ENCODE data around the gene TXNRD1. TPM values are rescaled to one million over a fixed set of nuclear protein-coding genes. Genes with fewer than 3 reads are reported as not detected.

Gene TXNRD1
- total RNA-seq, 2 donors from 2014 or later: 69.2 to 119 TPM

DNA sequence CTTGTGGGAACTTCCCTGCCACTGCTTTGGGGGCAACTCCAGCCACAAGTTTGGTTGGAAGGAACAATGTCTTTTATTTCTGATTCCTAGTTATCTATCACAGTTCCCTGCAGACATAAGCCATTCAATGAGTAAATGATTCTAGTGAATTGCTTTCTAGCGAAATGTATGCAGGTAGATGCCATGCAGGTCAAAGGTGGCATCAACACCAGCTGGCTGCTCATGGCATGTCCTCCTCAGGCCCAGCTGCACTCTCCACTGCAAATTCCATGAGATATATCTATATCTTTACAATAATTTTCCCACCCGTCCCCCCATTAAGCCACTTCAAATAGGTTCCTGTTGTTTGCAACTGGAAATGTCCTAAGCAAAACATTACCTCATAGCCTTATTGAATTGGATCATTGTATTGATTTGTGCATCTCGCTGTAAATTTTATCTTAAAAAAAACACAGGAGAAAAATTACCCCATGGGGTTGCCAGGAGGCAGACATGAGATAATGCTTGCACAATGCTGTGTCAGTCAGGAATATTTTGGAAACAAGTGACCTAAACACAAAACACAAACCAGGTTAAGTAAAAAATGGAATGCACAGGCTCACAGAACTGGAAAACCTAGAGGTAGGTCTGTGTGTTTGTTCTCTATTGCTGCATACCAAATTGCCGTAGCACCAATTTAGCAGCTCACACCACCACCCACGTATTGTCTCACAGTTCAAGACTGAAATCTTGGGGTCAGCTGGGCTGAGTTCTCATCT, 32.8 kb upstream of the TXNRD1 start:
- no peaks in the 10 kb centered on the region for H3K9me3 Mint-ChIP-seq
- ATAC-seq (replicated peaks): no peak
- no peak overlapping the region for H3K4me3 Mint-ChIP-seq
- H3K27ac Mint-ChIP-seq: no peak overlapping the region
- no peaks in the 10 kb centered on the region for H3K36me3 Mint-ChIP-seq (ENCODE audit: low read depth)
- peaks cover 3% of the 10 kb centered on the region for H3K4me1 Mint-ChIP-seq
- no peaks in the 10 kb centered on the region for H3K27me3 Mint-ChIP-seq

DNA sequence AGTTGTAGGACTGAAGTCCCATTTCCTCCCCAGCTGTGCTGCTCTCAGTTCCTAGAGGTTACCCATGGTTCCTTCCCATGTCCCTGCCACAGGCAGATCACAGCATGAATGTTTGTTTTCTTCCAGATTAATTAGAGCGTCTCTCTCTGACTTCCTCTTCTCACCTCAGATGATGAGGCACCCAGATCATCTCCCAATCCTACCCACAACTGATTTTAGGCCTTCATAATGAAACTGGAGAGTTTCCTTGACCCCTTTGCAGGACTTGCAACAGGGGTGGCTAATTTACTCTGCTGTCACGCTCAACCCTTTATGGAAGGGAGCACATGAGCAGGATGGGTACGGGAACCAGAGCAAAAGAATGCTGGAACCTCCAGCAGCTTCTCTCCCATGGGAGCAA, 32.1 kb upstream of the TXNRD1 start:
- no peaks in the 10 kb centered on the region for H3K27me3 Mint-ChIP-seq
- no peaks in the 10 kb centered on the region for H3K4me1 Mint-ChIP-seq
- H3K4me3 Mint-ChIP-seq: no peak overlapping the region
- H3K27ac Mint-ChIP-seq: no peak overlapping the region
- H3K9me3 Mint-ChIP-seq: no peaks in the 10 kb centered on the region
- no peak for ATAC-seq (replicated peaks)
- no peaks in the 10 kb centered on the region for H3K36me3 Mint-ChIP-seq (ENCODE audit: low read depth)

DNA sequence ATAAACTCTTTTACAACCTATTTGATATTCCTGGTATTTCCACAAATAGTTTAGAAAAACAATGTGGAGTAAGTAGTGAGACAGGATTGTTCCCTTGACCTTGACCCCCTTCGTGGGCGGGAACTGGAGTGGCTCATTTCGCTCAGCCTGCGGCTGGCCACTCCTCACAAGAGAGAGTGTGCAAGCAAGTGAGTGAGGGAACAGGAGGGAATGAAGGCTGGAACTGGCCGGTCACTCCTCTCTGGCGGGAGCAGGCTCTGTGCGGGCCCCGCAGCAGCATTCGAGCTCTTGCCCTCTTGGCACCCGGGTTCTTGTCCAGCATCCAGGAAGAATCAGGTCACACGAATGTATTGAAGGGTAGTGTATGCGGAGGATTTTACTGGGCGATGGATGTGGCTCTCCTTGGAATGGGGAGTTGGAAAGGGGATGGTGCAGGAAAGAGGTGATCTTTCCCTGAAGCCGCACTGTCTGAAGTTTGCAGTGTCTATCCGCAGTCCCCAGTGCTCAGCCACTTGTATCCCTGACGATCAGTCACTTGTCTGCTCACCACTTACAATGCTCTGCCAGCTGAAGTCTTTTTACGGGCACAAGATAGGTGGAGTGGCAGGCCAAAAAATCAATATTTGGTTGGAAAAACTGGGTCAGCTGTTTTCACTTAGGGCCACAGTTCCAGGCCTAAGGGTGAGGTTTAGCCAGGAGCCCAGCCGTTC, 28.0 kb upstream of the TXNRD1 start:
- Mint-ChIP-seq H3K4me3 (no peak overlapping the region), H3K27ac (no peak overlapping the region), H3K4me1 (no peaks in the 10 kb centered on the region), H3K9me3 (no peaks in the 10 kb centered on the region), H3K36me3 (ENCODE audit: low read depth) (no peaks in the 10 kb centered on the region), H3K27me3 (no peaks in the 10 kb centered on the region)
- no peak for ATAC-seq (replicated peaks)

DNA sequence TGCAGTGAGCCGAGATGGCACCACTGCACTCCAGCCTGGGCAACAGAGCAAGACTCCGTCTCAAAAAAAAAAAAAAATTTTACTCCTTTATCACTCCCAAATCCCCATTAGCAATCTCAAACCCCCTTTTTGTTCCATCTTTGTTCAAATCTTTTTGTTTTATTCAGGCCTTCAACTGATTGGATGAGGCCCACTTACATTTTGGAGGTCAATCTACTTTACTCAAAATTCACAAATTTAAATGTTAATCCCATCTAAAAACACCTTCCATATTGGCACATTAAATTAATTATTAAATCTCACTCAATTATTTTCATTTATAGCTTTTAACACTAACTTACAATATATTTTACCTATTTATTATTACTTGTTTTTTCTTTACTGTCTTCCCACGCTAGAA, 27.0 kb upstream of the TXNRD1 start:
- Mint-ChIP-seq H3K36me3 (ENCODE audit: low read depth) (no peaks in the 10 kb centered on the region), H3K27me3 (no peaks in the 10 kb centered on the region), H3K4me1 (no peaks in the 10 kb centered on the region), H3K27ac (no peak overlapping the region), H3K9me3 (no peaks in the 10 kb centered on the region), H3K4me3 (no peak overlapping the region)
- no peak for ATAC-seq (replicated peaks)

DNA sequence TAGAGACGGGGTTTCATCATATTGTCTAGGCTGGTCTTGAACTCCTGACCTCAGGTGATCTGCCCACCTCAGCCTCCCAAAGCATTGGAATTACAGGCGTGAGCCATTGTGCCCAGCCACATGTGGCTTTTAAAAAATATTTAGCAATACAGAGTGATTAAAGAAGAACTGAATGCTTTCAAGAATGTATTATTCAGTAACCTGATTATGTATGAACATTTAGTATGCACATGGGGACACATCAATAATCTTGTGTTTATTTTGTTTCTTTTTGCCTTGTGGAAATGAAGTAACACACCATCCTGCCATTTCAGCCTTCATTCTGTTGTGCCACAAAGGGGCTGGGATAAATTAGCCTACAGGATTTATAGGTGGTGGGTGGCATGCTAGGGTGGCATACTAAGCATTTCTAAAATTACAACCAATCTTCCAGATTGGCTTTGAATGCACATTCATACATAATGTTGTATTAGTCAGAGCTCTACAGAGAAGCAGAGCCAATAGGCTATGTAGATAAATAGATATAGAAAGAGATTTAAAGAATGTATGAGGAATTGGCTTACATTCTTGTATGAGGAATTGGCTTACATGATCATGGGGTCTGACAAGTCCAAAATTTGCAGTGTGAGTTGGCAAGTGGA, 25.5 kb upstream of the TXNRD1 start:
- Mint-ChIP-seq H3K36me3 (ENCODE audit: low read depth) (no peaks in the 10 kb centered on the region), H3K4me1 (no peaks in the 10 kb centered on the region), H3K4me3 (no peak overlapping the region), H3K9me3 (no peaks in the 10 kb centered on the region), H3K27me3 (no peaks in the 10 kb centered on the region), H3K27ac (no peak overlapping the region)
- no peak for ATAC-seq (replicated peaks)

DNA sequence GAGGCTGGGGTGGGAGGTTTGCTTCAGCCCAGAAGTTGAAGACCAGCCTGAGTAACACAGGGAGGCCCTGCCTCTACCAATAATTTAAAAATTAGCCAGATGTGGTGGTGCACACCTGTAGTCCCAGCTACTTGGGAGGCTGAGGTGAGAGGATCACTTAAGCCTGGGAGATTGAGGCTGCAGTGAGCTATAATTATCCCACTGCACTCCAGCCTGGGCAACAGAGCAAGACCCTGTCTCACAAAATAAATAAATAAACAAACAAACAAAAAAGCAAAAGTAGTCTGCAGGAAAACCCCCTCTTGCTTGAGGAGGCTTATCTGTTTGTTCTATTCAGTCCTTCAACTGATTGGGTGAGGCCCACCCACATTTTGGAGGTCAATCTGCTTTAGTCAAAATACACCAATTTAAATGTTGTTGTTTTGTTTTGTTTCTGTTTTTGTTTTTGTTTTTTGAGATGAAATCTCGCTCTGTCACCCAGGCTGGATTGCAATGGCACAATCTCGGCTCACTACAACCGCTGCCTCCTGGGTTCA, 24.9 kb upstream of the TXNRD1 start:
- no peaks in the 10 kb centered on the region for H3K9me3 Mint-ChIP-seq
- no peaks in the 10 kb centered on the region for H3K4me1 Mint-ChIP-seq
- H3K36me3 Mint-ChIP-seq (ENCODE audit: low read depth): no peaks in the 10 kb centered on the region
- no peaks in the 10 kb centered on the region for H3K27me3 Mint-ChIP-seq
- no peak overlapping the region for H3K27ac Mint-ChIP-seq
- no peak for ATAC-seq (replicated peaks)
- no peak overlapping the region for H3K4me3 Mint-ChIP-seq

DNA sequence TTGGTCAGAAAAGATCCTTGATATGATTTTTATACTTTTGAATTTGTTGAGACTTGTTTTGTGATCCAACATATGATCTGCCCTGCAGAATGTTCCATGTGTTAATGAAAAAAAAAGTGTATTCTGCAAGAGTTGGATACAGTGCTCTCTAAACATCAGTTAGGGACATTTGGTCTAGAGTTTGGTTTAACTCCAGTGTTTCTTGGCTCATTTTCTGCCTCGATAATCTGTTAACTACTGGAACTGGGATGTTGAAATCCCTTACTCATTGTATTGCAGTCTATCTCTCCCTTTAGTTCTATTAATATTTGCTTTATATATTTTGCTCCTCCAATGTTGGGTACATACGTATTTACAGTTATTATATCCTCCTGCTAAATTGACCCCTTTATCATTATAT, 18.3 kb upstream of the TXNRD1 start:
- H3K4me1 Mint-ChIP-seq: peaks cover 5% of the 10 kb centered on the region
- no peak for ATAC-seq (replicated peaks)
- peaks cover 12% of the 10 kb centered on the region for H3K27me3 Mint-ChIP-seq
- no peaks in the 10 kb centered on the region for H3K9me3 Mint-ChIP-seq
- no peak overlapping the region for H3K27ac Mint-ChIP-seq
- no peaks in the 10 kb centered on the region for H3K36me3 Mint-ChIP-seq (ENCODE audit: low read depth)
- no peak overlapping the region for H3K4me3 Mint-ChIP-seq

DNA sequence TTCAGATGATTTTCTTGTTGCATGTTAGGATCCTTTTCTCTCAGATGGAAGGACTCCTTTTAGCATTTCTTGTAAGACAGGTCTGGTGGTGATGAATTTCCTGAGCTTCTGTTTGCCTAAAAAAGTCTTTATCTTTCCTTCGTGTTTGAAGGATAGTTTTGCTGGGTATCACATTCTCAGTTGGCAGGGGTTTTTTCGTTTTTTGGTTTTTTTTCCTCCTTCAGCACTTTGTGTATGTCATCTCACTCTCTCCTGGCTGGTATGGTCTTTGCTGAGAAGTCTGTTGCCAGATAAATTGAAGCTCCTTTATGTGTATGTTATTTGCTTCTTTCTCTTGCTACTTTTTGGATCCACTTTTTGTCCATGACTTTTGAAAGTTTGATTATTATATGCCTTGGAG, 15.6 kb upstream of the TXNRD1 start:
- Mint-ChIP-seq H3K4me1 (peaks cover 5% of the 10 kb centered on the region), H3K27ac (no peak overlapping the region), H3K36me3 (ENCODE audit: low read depth) (no peaks in the 10 kb centered on the region), H3K9me3 (no peaks in the 10 kb centered on the region), H3K27me3 (peaks cover 12% of the 10 kb centered on the region), H3K4me3 (no peak overlapping the region)
- ATAC-seq (replicated peaks): no peak

DNA sequence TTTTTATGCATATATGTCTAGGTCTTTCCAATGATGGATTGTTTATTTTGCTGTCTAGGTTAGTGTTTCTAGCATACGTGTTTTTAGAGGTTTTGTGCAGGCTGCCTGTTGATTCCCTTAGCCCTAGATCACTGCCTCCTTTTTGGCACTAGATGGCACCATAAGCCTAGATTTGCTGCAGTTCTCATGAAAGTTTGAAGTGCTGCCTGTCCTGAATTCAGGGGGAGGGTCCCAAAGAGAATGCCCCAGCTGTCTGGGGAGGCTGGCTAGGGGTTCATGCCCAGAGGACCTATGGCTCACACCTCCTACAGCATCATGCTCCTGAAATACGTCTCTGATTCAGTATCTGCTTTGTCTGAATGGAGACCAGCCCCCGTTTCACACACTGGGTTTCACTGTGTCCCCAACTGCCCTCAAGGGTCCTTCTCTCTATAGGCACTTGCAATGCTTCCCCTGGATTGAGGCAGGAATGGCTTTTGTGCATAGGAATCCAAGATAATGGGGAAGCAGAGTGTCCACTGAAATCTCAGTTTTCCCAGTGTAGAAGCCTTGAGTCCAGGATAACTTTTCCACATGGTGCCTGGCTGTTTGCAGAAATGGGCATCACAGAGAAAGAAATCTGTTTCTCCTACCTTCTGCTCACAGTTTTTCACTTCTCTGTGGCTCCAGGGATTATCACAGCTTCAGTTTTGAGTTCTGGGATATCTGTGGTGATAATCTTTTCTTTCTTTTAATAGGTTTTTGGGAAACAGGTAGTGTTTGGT, 14.2 kb upstream of the TXNRD1 start:
- Mint-ChIP-seq H3K9me3 (no peaks in the 10 kb centered on the region), H3K27me3 (peaks cover 12% of the 10 kb centered on the region), H3K4me1 (peaks cover 5% of the 10 kb centered on the region), H3K27ac (no peak overlapping the region), H3K4me3 (no peak overlapping the region), H3K36me3 (ENCODE audit: low read depth) (no peaks in the 10 kb centered on the region)
- ATAC-seq (replicated peaks): peak; percentile 71

DNA sequence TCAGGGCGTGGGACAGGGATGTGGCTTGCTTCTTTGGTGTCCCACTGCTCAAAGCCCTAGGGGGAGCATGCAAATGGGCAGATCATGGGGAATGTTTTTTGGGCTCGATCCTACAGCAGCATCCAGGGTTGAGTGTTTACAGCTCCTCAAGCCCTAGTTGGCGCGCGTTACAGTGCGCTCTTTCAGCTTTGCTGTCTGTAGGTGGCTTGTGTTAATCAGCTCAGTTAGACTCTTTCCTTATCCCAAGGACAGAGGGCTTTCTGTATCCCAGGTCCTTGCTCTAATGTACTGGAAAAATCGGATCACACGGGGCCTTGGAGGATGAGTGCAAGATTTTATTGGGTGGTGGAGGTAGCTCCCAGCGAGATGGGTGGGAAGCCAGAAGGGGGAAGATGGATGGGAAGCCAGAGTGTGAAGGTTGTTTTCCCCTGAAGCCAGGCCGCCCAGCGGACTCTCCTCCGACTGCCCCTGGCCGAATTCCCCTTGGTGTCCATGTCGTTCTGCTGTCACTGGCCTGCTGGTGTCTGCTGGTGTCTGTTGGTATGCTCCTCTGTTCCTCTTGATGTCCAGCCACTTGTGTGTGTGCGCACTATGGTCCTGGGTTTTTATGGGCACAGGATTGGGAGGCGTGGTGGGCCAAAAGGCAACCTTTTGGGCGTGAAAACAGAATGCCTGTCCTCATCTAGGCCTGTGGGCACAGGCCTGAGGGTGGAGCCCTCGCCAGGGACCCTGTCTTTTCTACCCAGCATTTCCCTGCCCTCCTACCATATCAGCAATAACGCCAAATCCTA, 10.7 kb upstream of the TXNRD1 start:
- Mint-ChIP-seq H3K27me3 (peaks cover 14% of the 10 kb centered on the region), H3K4me1 (peaks cover 5% of the 10 kb centered on the region), H3K9me3 (no peaks in the 10 kb centered on the region), H3K36me3 (ENCODE audit: low read depth) (no peaks in the 10 kb centered on the region), H3K27ac (no peak overlapping the region), H3K4me3 (no peak overlapping the region)
- no peak for ATAC-seq (replicated peaks)

DNA sequence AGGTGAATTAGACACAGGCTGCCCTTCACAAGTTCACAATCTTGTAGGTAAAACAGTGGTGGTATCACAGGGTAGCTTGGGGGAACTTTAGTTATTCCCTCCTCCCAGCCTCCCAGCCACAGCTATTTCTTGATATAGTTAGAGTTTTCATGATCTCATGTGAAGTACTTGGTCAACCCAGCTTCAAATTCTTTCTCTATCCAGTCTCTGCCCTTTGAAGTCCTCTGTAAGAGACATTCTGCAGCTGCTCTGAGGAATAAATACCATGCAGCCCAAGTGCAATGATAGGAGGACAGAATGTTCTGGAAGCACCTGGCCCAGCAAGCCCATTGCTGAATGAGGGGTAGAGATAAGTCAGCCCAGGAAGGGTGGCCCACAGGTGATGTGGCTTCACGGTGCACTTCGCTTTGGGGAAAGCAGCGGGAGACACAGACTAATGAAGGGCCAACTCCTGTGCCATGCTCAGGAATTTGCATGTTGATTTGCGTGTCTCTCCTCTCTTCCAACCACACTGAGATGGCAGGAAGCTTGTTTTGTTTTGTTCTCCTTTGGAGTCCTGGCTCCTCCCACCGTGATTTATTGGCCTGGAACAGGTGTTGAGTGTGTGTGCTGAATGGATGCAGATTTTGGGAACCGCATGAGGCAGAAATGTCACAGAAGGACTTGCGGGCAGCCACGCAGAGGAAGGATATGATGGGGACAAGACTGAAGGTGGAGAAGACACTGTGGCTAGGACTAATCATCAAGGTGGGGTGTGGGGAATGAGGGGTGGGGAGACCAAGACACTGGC, 8.0 kb upstream of the TXNRD1 start:
- Mint-ChIP-seq H3K4me1 (no peaks in the 10 kb centered on the region), H3K27ac (no peak overlapping the region), H3K9me3 (no peaks in the 10 kb centered on the region), H3K36me3 (ENCODE audit: low read depth) (no peaks in the 10 kb centered on the region), H3K4me3 (no peak overlapping the region), H3K27me3 (peaks cover 4% of the 10 kb centered on the region)
- no peak for ATAC-seq (replicated peaks)

DNA sequence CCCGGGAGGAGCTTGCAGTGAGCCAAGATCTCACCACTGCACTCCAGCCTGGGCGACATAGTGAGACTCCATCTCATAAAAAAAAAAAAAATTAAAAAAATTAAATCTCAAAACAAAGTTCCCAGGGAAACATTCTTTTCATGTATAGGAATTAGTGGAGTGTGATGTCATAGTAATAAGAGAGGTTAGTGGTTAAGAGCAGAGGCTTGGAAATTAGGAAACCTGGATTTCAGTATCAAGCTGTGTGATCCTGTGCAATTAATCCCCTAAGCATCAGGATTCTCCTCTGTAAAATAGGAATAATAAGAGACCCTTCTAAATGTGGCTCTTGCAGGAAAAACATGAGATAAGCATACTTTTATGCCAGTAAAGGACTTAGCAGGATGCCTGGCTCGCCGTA, 3.1 kb upstream of the TXNRD1 start:
- no peak overlapping the region for H3K4me3 Mint-ChIP-seq
- H3K36me3 Mint-ChIP-seq (ENCODE audit: low read depth): no peaks in the 10 kb centered on the region
- no peaks in the 10 kb centered on the region for H3K9me3 Mint-ChIP-seq
- no peak overlapping the region for H3K27ac Mint-ChIP-seq
- H3K27me3 Mint-ChIP-seq: peaks cover 4% of the 10 kb centered on the region
- peaks cover 4% of the 10 kb centered on the region for H3K4me1 Mint-ChIP-seq
- ATAC-seq (replicated peaks): no peak

DNA sequence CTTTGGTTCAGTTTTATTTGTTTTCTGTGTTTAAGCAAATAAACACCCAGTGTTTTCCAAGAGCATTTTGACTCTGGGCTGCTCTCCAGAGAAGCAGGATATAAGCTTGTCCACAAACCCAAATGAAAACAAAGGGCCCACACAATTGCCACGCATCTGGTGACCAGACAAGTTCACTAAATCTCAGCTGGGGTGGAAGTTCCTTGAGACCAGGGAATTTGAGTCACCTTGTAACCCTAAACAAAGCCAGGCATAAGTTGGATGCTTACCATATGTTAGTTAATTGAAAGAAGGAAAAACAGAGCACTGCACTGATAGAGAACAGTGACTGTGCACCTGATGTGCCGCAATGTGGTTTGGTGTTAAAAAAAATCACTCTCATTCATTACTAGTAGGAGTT, 1.6 kb upstream of the TXNRD1 start:
- Mint-ChIP-seq H3K36me3 (ENCODE audit: low read depth) (no peaks in the 10 kb centered on the region), H3K27me3 (no peaks in the 10 kb centered on the region), H3K4me3 (no peak overlapping the region), H3K4me1 (peaks cover 6% of the 10 kb centered on the region), H3K9me3 (no peaks in the 10 kb centered on the region), H3K27ac (peak overlapping the region; percentile 22)
- ATAC-seq (replicated peaks): no peak

All from activated T-helper 17 cell treated with anti-CD3 and anti-CD28 coated beads, Interleukin-2, amount 50 U/mL, for 72 hours (primary cell).